SW480 (cell line): Measurements from ENCODE around the gene GAS2L3.

Source experiments
- DNase-seq: peaks from one replicate; pipeline ENCODE4 v3.0.0-alpha.2; 2016; ENCODE audit warnings: low spot score

The GAS2L3 gene

DNA sequence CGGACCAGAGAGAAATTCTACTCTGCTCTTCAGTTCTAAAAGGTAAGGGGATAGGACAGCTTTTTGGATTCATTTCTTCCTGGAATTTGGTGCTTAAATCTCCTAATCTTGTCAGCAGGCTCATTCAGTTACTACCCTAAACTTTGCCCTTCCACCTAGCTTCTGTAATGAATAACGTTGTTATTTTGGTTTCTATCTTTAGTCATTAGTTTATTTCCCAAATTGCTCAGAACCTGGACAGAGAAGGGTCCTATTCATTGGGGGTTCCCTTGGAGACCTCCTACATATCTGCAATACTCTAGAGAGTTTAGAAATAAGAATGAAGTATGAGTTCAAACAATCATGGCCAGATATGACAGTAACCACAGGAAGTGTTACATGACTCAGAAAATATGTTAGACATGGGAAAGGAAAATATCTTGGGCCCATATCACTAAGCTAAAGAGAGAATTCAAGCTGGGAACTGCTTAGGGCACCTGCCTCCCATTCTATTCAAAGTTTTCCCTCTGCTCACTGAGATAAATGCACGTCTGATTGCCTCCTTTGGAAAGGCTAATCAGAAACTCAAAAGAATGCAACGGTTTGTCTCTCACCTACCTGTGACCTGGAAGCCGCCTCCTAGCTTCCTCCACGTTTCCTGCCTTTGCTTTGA is 87.9 kb downstream of the GAS2L3 start:
- no peak for DNase-seq

DNA sequence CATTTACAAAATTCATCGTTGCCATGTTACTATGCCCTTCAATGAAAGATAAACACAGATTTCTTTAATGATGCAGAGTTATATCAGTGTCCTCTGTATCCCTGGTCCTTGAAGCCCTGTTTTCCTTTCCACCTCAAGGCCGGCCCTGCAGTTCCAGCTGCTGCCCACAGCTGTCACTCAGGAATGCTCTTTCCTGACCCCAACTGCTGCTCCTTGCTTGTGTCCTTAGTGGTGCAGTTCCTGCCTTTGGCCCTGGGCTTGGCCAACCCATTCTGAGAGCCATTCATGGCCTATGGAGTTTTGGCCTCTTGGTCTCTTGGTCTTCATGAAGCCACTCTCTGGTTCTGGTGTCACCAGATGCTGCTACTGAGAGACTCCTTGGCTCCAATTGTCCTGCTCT is 93.1 kb downstream of the GAS2L3 start:
- no peak for DNase-seq

DNA sequence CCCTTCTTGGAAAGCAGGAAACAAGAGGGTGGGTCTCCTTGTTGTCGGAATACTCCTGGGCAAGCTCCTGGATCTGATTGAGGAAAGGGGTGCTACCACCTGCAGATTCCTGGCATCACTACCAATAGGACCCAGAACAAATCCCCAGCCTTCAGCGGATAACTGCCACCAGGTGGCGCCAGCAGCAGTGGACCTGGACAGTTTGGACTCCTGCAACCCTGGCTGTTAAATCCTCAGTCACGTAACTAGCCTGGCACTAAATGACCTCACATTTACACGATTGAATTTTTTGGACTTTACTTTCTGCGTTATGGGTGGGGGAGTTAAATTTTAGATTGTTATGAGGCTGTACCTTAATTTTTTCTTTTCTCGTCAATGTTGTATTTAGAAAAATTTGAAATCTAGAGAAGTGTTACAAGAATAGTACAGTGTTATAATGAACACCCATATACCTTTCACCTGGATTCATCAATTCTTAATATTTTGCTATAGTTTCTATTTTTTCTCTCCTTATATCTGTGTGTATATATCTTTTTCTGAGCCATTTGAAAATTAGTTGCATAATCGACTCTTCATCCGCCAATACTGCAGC is 95.6 kb downstream of the GAS2L3 start:
- peak; percentile 57 for DNase-seq

DNA sequence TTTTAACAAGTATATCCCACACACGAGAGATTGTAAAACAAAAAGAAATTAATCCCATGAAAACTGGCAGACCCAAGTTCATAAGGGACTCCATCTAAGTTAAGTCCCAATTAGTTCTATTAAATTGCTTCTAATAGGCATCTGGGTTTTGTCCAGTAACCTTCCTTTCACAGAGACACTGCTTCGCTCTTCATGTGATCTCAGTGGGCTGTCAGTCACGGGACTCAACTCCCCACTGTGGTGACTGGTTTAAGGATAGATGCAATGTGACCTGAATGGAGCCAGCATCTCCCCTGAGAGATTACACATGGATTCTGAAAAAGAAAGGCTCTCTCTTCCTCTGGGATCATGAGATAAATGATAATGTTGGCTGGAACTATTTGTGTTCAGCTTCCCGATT is 96.4 kb downstream of the GAS2L3 start:
- DNase-seq: no peak

DNA sequence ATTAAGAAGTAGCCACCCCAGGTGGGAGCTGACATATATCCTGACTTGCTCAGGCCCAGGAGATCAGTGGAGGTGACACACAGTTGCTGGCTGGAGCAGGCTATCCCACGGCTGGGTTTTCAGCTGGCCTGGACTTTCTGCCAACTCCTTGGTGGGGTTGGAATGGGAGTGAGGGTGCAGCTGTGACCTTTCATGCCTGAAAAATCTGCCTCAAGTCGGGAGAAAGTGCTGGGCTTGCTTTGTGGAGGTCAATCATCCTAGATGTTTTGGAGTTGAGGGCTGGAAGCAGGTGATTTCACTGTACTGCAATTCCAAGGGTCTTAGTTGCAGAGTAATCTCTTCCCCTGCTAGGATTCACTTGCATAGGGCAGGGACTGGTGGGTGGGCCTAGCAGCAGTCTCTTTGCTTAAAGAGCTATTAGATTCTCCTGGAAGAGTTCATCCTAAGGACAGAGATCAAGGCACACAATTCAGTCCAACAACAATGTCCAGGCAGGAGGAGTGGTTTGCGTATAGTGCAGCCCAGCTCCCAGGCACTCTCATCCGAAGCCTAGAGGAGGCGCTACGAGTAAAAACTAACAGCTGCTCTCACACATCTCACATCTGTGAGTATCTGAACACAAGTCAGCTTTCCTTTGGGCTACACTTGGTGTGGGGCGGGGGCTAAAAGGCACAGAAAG is 98.1 kb downstream of the GAS2L3 start:
- no peak for DNase-seq

DNA sequence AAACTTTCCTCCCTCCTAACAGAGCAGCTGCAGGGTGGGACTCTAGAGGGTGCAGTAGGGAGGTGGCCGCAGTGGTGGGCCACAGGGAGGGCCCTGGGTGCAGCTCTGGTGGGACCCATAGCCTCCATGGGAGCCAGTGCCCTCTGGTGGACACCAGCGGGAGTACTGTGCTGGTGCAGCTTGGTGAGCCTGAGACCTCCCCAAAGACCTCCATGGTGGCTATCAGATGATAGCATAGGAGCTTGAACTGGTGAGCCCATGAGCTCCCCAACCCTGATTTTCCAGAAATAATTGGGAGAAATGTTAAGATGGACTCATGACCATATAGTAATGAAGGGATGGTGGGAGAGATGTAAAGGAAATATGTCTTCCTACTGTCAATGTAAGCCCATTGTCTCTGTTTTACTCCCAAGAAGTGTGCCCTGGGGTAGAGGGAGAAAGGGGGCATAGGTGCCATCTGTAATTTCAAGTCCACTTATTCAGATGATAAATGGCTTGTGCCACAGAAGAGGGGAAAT is 98.7 kb downstream of the GAS2L3 start:
- no peak for DNase-seq

DNA sequence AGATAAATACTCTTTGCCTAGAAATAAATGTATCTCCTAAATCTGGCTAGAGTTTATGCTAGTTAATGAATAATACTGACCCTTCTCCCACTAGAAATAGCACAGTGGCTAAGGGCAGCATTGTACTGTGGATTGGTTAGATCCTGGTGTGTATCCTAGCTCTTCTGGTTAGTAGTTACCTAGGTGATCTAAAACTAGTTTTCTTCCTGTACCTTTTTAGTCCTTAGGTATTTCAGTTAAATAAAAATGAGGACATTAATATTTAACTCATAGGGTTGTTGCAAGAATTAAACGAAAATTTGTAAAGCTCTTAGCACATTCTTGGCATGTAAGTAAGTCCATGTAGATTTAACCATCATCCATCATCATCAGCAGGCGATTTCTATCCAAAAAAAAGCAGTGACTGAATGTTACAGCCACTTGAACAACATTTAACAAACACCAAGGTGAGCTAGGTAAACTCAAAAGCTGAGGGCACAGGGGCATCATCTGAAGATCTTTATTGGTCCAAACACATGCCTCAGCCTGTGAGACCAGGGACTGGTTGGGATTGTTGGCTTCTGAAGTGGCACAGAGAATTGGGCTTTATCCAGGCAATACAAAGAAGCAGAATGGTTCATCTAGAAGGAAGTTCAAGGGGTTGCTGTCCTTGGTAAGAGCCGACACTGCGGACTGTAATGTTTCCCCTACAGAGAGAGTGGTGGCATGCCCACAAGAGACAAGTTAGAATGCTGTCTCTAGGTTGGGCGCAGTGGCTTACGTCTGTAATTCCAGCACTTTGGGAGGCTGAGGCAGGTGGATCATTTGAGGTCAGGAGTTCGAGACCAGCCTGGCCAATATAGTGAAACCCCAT is 100.8 kb downstream of the GAS2L3 start:
- no peak for DNase-seq
